ENCODE results near the gene PACRG.
A peak's percentile ranks its signal among the peaks of the same experiment; 100 is the strongest.

PACRG gene

GRCh38 chr6:163098827-163099479 lies 371.2 kb downstream of the PACRG start:
- no peak for DNase-seq

DNA sequence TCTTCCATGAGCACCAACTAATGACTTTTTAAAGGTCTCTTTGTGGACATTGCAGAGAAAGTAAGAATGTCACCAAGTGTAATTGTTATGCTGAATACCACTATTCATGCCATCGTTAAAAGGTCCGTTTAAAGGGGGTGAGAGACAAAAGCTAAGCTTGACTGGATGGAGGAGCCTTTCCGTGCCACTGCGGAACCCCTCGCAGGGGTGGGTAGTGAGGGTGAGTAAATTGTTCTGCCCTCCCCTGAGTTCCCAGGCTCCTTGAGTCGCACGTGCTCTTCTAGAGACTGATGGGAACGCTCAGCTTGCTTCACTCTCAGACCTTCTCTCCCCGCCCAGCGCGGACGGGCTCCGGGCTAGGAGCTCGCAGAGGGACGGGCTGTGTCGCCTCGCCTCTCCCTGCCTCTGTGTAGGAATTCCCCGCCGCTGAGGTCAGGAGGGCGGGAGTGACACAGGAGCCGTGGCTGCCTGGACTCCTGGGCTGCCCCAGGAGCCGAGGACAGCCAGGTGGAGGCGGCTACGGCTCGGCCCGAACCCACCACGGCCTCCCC lies 371.9 kb downstream of the PACRG start:
- DNase-seq, result no peak

DNA sequence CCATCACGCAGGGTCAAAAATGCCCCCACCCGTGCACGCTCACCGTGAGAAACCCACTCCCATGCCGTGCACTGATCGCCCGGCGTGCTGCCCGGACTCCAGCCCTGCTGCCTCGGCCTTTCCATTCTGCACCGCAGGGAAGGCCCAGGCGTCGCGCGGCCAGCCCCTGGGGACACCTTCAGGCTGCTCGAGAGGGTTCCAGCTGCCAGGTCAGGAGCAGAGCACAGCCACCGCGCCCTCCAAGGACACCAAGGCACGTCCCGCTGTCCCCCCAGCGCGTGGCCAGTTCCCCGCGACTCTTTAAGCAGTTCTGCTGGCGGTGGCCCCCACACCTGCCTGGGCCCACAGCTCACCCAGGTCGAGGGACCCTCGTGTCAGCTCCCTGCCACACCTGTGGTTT lies 372.5 kb downstream of the PACRG start:
- no peak for DNase-seq

DNA sequence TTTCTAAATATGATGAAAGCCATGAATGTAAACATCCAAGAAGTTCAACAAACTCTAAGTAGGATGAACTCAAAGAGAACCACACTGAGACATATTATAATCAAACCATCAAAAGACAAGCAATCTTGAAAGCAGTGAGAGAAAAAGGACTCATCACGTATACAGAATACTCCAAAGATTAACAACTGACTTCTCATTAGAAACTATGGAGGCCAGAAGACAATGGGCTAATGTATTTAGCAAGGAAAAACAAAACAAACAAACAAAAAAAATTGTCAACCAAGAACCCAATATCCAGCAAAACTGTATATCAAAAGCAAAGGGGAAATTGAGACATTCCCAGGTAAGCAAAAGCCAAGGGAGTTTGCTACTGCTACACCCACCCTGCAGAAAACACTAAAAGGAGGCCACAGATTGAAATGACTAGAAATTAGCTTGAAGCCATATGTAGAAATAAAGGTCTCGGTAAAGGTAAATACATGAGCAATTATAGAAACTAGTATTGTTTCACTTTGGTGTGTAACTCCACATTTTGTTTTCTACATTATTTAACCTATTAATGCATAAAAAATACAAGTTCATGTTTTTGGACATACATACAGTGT lies 385.7 kb downstream of the PACRG start:
- DNase-seq, result no peak

DNA sequence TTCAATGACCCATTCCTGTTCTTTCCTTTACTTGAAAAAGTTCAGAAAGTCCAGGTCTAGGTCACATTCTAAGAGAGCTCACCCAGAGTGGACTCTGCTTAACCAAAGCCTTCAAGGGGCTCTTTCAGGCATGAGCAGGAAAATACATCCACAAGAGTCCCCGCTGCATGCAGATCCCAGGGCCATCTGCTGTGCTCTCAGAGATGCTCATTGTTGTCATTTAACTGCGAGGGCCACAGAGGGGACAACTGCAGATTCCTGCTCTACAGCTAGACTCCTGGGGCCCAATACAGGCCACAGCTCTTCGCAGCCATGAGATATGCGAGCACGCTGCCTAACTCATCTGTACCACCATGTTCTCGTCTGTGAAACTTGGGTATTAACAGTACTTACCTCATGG lies 391.2 kb downstream of the PACRG start:
- DNase-seq, result no peak

DNA sequence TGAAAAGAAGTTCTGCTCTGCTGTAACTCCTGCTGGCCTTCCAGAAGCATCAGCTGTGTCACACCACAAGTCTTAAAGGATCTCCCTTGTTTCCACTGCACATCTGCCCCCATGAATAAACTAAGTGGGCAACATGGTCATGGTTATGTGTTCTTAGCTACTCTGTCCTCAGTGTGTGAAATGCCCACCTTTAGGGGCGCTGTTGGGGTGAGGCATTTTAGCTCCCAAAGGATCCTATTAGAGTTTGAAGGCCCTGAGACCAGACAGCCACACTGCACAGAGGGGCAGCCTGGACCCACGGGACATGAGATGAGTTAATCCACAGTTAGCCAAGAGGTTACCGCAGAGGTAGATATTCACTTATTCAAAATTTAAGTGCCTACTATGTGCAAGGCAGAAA lies 392.4 kb downstream of the PACRG start:
- peak; percentile 14 for DNase-seq

DNA sequence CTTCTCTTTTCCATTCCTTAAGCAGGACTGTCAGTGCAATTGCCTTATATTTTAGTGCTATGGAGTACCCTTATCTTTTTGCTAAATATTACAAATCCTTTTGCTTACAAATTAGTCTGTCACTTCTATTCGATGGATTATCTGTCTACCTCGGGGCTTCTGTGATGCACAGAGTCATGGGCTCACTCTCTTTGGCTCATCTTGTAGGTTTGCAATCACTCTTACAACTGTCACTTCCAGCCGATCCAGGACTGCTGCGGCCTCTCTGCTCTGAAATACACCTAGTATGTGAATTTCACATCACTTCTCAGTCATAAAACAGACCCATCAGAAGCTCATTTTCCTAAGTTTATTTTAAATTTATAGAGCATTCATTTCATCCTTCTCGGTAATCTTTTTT lies 393.5 kb downstream of the PACRG start:
- DNase-seq, result no peak

DNA sequence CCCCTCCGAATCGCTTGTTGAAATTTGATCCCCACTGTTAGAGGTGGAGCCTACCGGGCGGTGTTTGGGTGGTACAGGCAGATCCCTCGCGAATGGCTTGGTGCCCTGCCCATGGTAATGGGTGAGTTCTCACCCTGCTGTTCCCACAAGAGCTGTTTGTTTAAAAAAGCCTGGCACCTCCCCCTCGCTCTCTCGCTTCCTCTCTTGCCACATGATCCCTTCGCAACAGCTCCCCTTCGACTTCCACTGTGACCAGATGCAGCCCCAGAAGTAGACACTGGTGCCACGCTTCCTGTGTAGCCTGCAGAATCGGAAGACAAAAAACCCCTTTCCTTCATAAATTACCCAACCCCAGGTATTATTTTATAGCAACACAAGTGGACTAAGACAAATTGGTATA lies 394.6 kb downstream of the PACRG start:
- no peak for DNase-seq

GRCh38 chr6:163123098-163123497 lies 395.3 kb downstream of the PACRG start:
- no peak for DNase-seq

- no peak for DNase-seq
These were observed 399.0 kb downstream of the PACRG start for GRCh38 chr6:163126741-163127140.

DNA sequence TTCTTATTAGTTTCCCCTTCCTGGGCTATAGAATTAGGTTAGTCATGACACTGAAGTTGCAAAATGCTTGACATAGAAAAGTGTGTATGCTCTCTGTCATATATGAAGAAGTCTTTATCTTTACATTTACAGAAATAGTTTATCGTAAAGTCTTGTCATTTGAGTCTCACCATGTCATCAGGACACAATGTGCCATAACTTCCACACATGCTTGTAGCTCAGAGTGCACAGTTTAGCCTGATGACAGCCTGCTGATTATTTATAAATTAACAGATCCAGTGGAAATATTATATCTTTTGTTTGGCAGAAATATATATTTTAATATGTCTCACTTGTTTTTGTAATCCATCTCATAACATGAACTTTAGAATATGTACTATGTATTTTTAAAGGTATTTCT lies 399.8 kb downstream of the PACRG start:
- DNase-seq, result no peak

GRCh38 chr6:163128324-163128723 lies 400.6 kb downstream of the PACRG start:
- no peak for DNase-seq

- no peak for DNase-seq
These were observed 404.4 kb downstream of the PACRG start for GRCh38 chr6:163132050-163132750.

GRCh38 chr6:163133017-163133416 lies 405.2 kb downstream of the PACRG start:
- peak; percentile 25 for DNase-seq

DNA sequence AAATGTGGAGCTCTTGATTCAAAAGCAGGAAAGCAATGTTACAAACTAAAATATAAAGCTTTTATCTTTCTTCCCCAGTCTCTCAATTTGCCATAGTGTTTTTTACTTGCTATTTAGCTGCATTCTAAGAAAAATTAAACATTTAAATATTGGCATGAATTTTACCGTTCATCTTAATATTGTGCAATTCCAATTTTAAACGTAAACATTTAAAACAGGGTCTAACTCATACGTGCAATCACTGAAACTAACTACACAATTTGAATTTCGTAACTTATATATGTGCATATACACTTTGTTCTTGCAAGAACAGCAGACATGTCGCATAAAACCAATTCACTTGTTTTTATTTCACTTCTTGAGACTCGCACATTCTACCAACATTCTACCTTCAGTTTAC lies 405.9 kb downstream of the PACRG start:
- no peak for DNase-seq

GRCh38 chr6:163136681-163137397 lies 409.1 kb downstream of the PACRG start:
- DNase-seq, result no peak

GRCh38 chr6:163137398-163137881 lies 409.7 kb downstream of the PACRG start:
- DNase-seq, result peak; percentile 79

GRCh38 chr6:163146036-163146435 lies 418.3 kb downstream of the PACRG start:
- DNase-seq, result no peak

DNA sequence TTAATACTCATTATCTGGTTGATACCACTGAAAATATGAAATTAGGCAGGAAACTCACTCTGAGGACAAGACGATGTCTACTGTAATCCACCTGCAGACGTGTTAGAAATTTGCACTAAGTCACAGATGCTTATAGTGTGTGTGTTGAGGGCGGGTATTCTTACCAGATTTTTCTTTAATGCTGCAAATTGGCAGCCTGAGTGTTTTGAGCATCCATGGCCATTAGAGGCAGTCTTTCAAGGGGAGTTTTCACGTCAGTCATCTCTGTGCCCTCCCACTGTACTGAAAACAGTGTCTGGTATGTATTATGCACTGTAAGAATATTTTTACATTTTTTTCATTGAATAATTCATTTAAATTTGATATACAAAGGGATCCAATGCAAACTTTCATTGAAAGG lies 420.2 kb downstream of the PACRG start:
- DNase-seq, result peak; percentile 13

- DNase-seq, result no peak
These were observed 420.9 kb downstream of the PACRG start for GRCh38 chr6:163148451-163149278.

DNA sequence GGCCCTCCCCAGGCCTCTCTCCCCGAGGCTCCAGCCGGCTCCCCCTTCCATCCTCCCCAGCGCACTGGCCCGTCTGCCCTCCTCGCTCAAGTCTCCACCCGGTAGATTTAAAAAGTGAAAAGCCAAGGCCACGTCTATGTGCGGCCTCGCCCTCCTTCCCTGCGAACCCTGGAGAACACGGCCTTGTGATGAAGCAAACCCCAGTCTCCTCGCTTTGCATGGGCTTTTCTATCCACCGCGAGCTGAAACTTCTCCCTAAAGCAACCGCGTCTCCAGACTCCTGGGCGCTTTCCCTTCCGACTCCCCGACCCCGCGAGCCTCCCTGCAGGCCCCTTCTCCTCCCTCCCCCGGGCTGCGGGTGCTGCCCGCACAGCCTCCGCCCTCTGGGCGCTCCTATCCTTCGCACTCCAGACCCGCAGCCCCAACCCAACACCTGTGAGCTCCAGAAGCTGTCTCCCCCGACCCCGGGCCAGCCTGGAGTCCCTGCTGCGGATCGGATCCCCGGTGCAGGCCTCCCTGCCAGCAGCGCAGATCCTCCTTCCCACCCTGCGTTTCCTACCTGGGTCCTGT lies 421.6 kb downstream of the PACRG start:
- no peak for DNase-seq

GRCh38 chr6:163151212-163151611 lies 423.4 kb downstream of the PACRG start:
- DNase-seq, result no peak
